GM03348 (cell line): ENCODE measurements around the gene ZNF30.
"Not testable (repeated sequence)": the region's sequence is repeated elsewhere in the genome, so short reads cannot be mapped to it uniquely, and the experiment has no call there.

Experiments used
- DNase-seq: peaks from one replicate; pipeline ENCODE4 v3.0.0; 2012; ENCODE audit warnings: low spot score

Gene ZNF30

DNA sequence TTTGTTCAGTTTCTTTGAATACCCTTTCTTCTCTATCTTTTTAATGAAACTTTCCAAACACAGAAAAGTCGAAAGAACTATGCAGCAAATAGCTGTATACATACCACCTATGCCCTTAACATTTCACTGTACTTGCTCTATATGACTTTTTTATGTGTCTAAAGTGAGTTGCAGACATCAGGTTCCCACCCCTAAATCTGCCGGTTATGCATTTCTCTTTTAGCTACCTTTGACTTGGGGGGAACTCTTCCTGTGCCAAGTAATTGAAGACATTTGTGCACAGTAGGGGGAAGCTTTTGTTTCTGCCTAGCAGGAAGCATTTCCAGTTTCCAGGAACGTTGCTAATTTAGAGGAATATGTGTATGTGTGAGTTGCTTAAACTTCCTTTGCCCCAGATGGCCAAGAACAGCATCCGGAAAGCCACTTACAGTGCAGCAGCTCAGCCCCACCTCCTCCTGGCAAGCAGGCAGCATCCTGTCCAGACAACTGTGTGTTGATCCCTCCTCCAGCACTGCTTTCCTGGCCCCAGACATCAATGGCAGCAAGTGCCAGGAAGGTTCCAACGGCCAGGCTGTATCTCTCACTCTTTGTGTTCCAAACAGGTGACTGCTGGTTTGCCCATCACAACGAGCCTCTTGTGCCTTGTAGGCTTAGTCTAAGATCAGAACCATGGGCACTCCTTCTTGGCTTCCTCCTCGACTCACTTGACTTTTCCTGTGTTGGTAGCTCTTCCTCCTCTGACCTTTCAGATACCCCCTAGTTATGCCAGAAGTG lies 58.7 kb downstream of the ZNF30 start:
- DNase-seq, result peak; percentile 43

GRCh38 chr19:34988119-34988518 lies 61.4 kb downstream of the ZNF30 start:
- DNase-seq, result no peak

DNA sequence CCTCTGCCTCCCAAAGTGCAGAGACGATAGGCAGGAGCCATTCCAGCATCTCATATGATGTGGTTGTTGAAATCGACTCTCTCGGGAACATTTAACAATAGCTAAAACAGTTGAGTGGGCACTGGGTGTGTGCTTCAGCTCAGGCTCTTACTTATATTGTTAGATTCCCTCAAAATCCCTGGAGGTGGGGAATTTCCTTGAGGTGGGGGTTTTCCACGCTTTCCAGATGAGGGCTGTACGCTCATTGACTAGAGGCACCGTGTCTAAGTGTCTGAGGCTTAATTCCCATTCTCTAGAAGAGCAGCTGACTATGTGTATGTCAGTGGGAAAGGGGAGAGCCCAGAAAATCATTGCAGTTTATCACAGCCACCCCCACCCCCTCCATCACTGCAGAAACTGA lies 62.6 kb downstream of the ZNF30 start:
- DNase-seq, result no peak

GRCh38 chr19:34990578-34991192 lies 64.0 kb downstream of the ZNF30 start:
- DNase-seq, result no peak

- no peak for DNase-seq
These were observed 65.0 kb downstream of the ZNF30 start for GRCh38 chr19:34991542-34992333.

GRCh38 chr19:34992582-34992981 lies 65.9 kb downstream of the ZNF30 start:
- not testable (repeated sequence) for DNase-seq

DNA sequence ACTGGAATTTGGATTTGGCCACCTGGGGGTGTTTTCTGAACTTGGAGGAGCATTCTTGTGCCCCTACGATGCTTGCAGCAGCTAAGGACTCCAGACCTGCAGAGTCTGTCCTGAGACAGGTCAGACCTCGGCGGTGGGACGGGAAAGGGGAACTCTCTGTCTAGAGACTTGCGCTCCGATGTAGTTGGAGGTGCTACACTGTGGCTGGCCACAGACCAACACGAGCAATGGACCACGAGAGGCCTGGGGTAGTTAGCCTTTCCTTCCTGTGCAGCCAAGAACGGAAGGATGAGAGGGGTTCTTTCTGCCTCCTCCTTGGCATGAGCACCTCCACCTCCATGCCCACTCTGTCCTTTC lies 67.6 kb downstream of the ZNF30 start:
- DNase-seq, result no peak
